Testis (tissue), 2 donors: Measurements from ENCODE around the gene TTC28.

ENCODE experiments used
- CTCF ChIP-seq, 3 experiments: fragments of 450-650 bp in 2 of 3; fragments of 200-600 bp in 1 of 3; sonication (generic) in 1 of 3; IDR thresholded peaks; one replicate each; pipeline ENCODE4 v1.5.1; 2016 to 2019; ENCODE audit warnings: antibody characterized with exemption in 3 of 3, mild to moderate bottlenecking in 2 of 3, moderate library complexity in 1 of 3
- POLR2A ChIP-seq: fragments of 450-650 bp; IDR thresholded peaks from one replicate; pipeline ENCODE4 v1.6.1; 2017; ENCODE audit warnings: antibody characterized with exemption, mild to moderate bottlenecking, moderate library complexity

DNA sequence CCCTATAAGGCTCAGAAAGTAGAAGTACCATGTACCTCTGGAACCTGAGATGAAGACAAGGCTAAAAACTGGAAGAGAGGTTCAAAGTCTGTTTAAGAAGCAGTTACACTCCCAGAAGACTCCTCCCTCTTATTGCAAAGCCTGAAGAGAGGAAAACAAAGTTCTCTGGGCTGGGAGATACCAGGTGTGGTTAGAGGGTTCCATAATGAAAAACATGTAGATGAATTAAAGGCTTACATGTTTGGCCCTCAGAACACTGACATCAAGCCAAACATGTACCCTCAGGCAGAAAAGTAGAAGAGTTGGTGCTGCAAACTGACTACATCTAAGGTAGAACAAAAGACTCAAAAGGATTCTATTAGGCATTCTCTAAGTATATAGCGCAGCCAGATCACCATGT, 205.3 kb downstream of the TTC28 start:
- TF ChIP-seq CTCF (IDR thresholded peaks at IDR 0.05), result no peak
- TF ChIP-seq POLR2A, result no peak
